Measurements from ENCODE around the gene PDLIM7. TPM values are rescaled to one million over a fixed set of nuclear protein-coding genes. Genes with fewer than 3 reads are reported as not detected.
"Not testable (repeated sequence)": the region's sequence is repeated elsewhere in the genome, so short reads cannot be mapped to it uniquely, and the experiment has no call there.

Gene PDLIM7
- polyA plus RNA-seq, 3 donors, result 117 to 152 (median 120) TPM

GRCh38 chr5:177495243-177496060, 2.0 kb downstream of the PDLIM7 start:
- peak; percentile 78 for DNase-seq

DNA sequence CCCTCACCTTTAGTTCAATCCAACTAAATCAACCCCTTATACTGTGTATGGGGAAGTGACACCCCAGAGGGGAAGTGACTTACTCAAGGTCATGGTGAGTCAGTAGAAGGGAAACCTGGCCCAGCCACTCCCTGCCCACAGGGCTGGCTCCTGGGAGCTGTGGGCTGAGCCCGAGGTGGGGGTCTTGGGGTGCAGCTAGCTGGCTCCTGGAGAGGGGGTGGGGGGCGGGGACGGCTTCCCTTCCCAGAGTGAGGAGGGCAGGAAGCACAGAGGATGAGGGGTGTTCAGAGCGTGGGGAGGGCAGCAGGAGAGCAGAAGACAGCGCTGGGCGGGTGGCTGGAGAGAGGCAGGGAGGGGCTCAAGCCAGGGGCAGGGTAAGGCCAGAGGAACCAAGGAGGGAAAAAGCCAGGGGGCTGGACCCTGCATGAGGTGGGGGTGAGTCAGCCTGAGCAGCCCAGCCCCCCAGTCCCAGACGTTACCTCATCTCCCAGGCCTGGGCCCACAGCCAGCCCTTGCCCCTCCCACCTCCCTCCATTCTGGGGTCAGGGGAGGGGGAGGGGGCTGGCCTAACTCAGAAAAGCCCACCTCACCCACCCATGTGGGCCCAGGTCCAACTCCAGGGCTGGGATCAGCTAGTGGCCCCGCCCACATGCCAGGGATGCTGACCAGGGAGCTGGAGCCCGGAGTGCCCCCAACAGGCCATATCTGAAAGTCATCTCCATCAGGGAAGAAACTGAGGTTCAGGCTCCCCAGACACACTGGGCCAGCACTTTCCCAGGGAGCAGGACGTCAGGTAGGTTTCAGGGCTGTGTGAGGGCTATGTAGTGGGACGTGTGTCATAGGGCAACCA, 2.8 kb downstream of the PDLIM7 start:
- no peak for DNase-seq

- no peak for DNase-seq
Measured at GRCh38 chr5:177493795-177494345, 3.5 kb downstream of the PDLIM7 start.

- no peak for DNase-seq
Measured at GRCh38 chr5:177492841-177493240, 4.6 kb downstream of the PDLIM7 start.

DNA sequence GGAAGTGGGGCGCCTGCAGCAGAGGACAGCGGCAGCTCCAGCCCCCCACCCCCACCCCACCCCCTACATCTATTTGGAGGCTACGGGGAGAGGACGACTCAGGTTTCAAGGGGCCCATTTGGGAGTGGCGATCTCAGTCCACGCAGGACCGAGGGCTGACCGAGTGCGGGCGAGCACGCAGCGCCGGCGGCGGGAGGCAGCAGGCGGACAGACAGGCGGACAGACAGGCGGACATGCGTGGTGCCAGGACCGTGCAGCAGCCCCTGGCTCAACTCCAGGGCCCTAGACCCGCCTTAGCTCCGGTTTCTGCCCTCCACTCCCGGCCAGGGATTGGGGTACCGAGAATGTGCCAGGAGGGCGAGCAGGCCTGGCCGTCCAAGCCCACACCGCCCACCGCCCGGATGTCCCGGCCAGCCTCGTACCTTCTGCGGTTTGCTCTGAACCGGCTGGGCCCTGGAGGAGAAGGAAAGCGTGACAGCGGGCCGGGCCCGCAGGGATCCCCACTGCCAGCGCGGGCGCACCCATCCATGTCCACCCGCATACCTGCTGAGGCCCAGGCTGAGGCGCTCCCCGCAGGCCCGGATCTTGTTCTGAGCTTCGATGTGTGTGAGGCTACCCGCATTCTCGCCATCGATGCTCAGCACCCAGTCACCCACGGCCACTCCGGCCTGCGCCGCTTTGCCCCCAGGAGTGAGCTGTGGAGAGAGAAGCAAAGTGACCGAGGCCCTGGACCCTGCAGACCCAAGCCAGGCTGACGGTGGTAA, 5.2 kb downstream of the PDLIM7 start:
- no peak for DNase-seq

GRCh38 chr5:177491429-177491945, 5.9 kb downstream of the PDLIM7 start:
- DNase-seq, result no peak

- DNase-seq, result no peak
Measured at GRCh38 chr5:177490992-177491391, 6.4 kb downstream of the PDLIM7 start.

DNA sequence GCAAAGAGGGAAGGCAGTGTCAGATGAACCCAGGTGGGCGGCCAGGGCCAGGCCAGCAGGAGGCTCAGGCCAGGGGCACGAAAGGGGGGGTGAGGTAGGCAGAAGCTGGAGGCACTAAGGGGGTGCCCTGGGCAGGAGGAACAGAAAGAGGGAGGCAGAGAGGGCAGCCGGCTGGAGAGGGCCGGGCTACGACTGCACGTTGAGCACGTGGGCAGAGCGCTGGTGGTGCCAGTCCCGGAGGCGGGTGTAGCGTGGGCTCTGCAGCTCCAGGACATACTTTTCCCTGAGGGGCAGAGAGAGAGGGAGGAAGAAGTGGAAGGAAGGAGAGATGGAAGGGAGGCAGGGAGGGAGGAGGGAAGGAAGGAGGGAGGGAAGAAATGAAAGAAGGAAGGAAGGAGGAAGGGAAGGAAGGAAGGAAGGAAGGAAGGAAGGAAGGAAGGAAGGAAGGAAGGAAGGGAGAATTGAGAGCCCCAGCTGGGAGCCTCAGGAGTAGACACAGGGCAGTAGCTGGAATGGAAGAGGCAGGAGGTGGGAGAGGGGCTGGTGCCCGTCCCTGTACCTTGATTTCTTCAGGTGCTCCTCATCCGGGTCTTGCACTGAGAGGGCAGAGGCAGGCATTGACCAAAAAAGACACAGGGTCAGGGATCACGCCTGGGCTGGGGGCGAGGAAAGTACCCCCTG, 7.0 kb downstream of the PDLIM7 start:
- DNase-seq, result no peak

- no peak for DNase-seq
Measured at GRCh38 chr5:177489119-177489716, 8.2 kb downstream of the PDLIM7 start.

- no peak for DNase-seq
Measured at GRCh38 chr5:177487975-177488374, 9.4 kb downstream of the PDLIM7 start.

DNA sequence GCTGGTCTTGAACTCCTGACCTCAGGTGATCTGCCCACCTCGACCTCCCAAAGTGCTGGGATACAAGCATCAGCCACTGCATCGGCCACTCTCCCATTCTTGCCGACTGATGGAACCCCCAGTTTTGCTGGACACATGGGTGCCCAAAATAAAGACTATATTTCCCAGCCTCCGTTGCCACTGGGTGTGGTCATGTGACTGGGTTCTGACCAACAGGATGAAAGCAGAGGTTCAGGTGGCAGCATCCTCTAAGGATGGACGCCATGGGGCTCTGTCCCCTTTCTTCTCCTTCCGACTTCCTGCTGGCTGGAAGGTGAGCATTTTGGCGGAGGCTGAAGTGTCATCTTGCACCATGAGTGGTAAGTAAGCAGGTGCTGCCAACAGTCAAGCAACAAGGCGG, 10.3 kb downstream of the PDLIM7 start:
- DNase-seq, result no peak

- no peak for DNase-seq
Measured at GRCh38 chr5:177486256-177486655, 11.1 kb downstream of the PDLIM7 start.

DNA sequence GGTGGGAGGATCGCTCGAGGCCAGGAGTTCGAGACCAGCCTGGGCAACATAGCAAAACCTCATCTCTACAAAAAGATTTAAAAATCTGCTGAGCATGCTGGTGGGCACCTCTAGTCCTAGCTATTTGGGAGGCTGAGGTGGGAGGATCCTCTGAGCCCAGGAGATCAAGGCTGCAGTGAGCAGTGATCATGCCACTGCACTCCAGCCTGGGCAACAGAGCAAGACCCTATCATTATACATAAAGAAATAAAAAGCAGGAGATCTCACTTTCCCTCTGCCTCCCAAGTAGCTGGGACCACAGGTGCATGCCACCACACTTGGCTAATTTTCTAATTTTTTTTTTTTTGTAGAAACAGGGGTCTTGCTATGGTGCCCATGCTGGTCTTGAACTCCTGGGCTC, 11.7 kb downstream of the PDLIM7 start:
- DNase-seq, result not testable (repeated sequence)

GRCh38 chr5:177484902-177485549, 12.4 kb downstream of the PDLIM7 start:
- DNase-seq, result no peak

DNA sequence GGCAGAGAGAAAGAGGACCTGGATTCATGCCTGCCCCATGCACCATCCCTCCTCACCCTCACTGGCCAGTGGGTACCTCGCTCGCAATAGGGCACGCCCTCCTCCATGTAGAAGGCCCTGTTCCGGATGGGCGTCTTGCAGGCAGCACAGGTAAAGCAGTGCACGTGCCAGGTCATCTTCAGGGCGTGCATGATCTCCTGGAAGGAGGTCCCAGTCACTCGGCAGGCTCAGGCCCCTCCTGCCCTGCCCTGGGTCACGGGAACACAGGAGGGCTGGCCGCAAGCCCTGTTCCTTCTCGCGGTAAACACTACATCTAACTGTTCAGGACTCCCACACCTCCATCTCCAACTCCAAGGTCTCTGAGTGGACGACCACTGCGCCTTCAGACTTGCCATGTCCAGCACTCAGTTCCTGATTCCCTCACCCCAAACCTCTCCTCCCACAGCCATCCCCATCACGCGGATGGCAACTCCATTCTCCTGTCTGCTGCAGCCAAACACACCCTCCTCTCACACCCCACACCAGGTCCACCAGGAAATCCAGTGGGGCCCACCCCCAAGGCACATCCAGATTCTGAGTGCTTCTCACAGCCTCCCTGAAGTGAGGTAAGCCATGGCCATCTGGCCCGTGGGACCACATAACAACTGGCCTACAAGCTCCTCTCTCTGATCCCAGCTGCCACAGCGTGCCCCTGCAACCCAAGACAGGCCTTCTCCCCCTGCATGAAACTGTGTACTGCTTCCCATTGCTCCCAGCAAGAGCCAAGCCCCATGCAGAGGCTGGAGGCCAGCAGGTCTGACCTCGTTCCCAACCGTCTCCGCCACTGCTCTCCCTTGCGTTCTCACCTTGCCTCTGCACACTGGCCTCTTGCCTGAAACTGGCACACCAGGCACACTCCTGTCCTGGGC, 13.2 kb downstream of the PDLIM7 start:
- no peak for DNase-seq

GRCh38 chr5:177483042-177483441, 14.4 kb downstream of the PDLIM7 start:
- no peak for DNase-seq

DNA sequence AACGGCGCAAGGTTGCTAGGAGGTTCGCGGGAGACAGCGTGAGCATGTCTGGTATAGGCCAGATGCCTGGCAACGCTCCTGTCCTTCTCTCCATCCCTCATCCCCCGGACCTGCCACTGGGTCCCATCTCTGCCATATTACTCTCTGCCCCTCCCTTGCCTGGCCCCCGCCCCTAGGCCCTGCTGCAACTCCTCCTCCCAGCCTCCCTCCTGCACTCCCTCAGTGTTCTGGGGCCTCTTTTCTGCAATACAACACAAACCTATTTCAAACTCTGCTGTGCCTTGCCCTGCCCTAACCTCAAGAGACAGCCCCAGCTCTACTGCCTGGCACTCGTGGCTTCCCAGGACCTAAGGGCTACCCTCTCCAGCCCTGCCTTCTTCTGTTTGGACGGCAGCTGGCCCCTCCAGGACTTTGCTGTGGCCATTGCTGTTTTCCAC, 15.0 kb downstream of the PDLIM7 start:
- no peak for DNase-seq

GRCh38 chr5:177479774-177480173, 17.6 kb downstream of the PDLIM7 start:
- peak; percentile 65 for DNase-seq

Data from renal pelvis (tissue), 4 donors.